HT1080 (cell line): ENCODE results near the gene SLC35E1. TPM values are rescaled to one million over a fixed set of nuclear protein-coding genes. Genes with fewer than 3 reads are reported as not detected.
A peak's percentile ranks its signal among the peaks of the same experiment; 100 is the strongest.
"Not testable (repeated sequence)": the region's sequence is repeated elsewhere in the genome, so short reads cannot be mapped to it uniquely, and the experiment has no call there.

ENCODE experiments used
- DNase-seq: peaks from one replicate; pipeline ENCODE4 v3.0.0-alpha.2; 2015; ENCODE audit warnings: low read depth
- total RNA-seq: library from RNA; depleted of rRNA; stranded (reverse); fragments of >200 nt; shearing (Covaris generic); gene quantifications from 2 replicates; pipeline ENCODE4 v1.2.3, GENCODE V29; 2014

The SLC35E1 gene
- total RNA-seq, 1 experiment from 2014 or later, result 35.9 TPM

GRCh38 chr19:16551902-16552301, 20.3 kb downstream of the SLC35E1 start:
- DNase-seq, result not testable (repeated sequence)

GRCh38 chr19:16548956-16549355, 23.3 kb downstream of the SLC35E1 start:
- no peak for DNase-seq

GRCh38 chr19:16544473-16545231, 27.6 kb downstream of the SLC35E1 start:
- DNase-seq, result no peak

GRCh38 chr19:16543734-16544133, 28.5 kb downstream of the SLC35E1 start:
- DNase-seq, result not testable (repeated sequence)

GRCh38 chr19:16542910-16543472, 29.2 kb downstream of the SLC35E1 start:
- no peak for DNase-seq

GRCh38 chr19:16542045-16542909, 29.9 kb downstream of the SLC35E1 start, which contains the start of gene CHERP:
Gene CHERP (minus strand): TSS chr19:16542437. CDS start chr19:16542378, 59 bp downstream.
- peak; percentile 93 for DNase-seq

GRCh38 chr19:16541526-16542044, 30.6 kb downstream of the SLC35E1 start:
- peak; percentile 27 for DNase-seq

- DNase-seq, result no peak
Measured at GRCh38 chr19:16540948-16541347, 31.3 kb downstream of the SLC35E1 start.

- no peak for DNase-seq
Measured at GRCh38 chr19:16537111-16537510, 35.1 kb downstream of the SLC35E1 start.

GRCh38 chr19:16536130-16536529, 36.1 kb downstream of the SLC35E1 start:
- no peak for DNase-seq

GRCh38 chr19:16535381-16535780, 36.8 kb downstream of the SLC35E1 start:
- DNase-seq, result no peak

GRCh38 chr19:16532440-16533234, 39.6 kb downstream of the SLC35E1 start:
- DNase-seq, result no peak

- no peak for DNase-seq
Measured at GRCh38 chr19:16531380-16531669, 40.9 kb downstream of the SLC35E1 start.

GRCh38 chr19:16530540-16531379, 41.5 kb downstream of the SLC35E1 start:
- no peak for DNase-seq

- no peak for DNase-seq
Measured at GRCh38 chr19:16529466-16530144, 42.6 kb downstream of the SLC35E1 start.

- DNase-seq, result no peak
Measured at GRCh38 chr19:16527971-16528521, 44.2 kb downstream of the SLC35E1 start.

GRCh38 chr19:16527334-16527935, 44.8 kb downstream of the SLC35E1 start:
- no peak for DNase-seq

- DNase-seq, result no peak
Measured at GRCh38 chr19:16525751-16526481, 46.3 kb downstream of the SLC35E1 start.
